GM12878 (cell line): ENCODE results near the gene SPEG. TPM values are rescaled to one million over a fixed set of nuclear protein-coding genes. Genes with fewer than 3 reads are reported as not detected.

ENCODE experiments used
- BCLAF1 ChIP-seq: fragments of 450-650 bp; IDR thresholded peaks from 2 replicates; pipeline ENCODE4 v1.6.1; 2017; ENCODE audit warnings: antibody characterized with exemption, mild to moderate bottlenecking, moderate library complexity
- BRCA1 ChIP-seq: IDR thresholded peaks from 2 replicates; pipeline ENCODE4 v1.6.1; 2011; ENCODE audit warnings: low read depth, low read length, improper control_type of control experiment
- CBFB ChIP-seq: IDR thresholded peaks from 2 replicates; pipeline ENCODE4 v1.6.1; 2016; ENCODE audit warnings: antibody characterized with exemption, low read depth
- CREM ChIP-seq: IDR thresholded peaks from 2 replicates; pipeline ENCODE4 v1.6.1; 2014; ENCODE audit warnings: antibody characterized with exemption, low read depth
- DPF2 ChIP-seq: fragments of 450-650 bp; IDR thresholded peaks from 2 replicates; pipeline ENCODE4 v1.6.1; 2017; ENCODE audit warnings: mild to moderate bottlenecking
- FOXK2 ChIP-seq: fragments of 450-650 bp; IDR thresholded peaks from 2 replicates; pipeline ENCODE4 v1.6.1; 2017; ENCODE audit warnings: mild to moderate bottlenecking, moderate library complexity
- GABPA ChIP-seq: IDR thresholded peaks from 2 replicates; pipeline ENCODE4 v1.6.1; 2014; ENCODE audit warnings: antibody characterized with exemption, low read depth, mild to moderate bottlenecking, inconsistent platforms
- KAT2A ChIP-seq: conservative IDR thresholded peaks from 2 replicates; pipeline ENCODE4 v1.6.1; 2011; ENCODE audit warnings: low read depth, low read length; ENCODE audit not compliant: control insufficient read depth
- KLF5 ChIP-seq: fragments of 450-650 bp; IDR thresholded peaks from 2 replicates; pipeline ENCODE4 v1.6.1; 2014; ENCODE audit warnings: mild to moderate bottlenecking; ENCODE audit not compliant: partially characterized antibody
- MEF2A ChIP-seq: IDR thresholded peaks from 2 replicates; pipeline ENCODE4 v1.6.1; 2011; ENCODE audit warnings: low read depth, mild to moderate bottlenecking, low read length, moderate library complexity; ENCODE audit not compliant: insufficient read depth
- MXI1 ChIP-seq: fragments of 150-350 bp; IDR thresholded peaks from 2 replicates; pipeline ENCODE4 v1.6.1; 2011; ENCODE audit warnings: low read depth, mild to moderate bottlenecking, inconsistent platforms, low read length, improper control_type of control experiment
- MYC ChIP-seq: IDR thresholded peaks from 2 replicates; pipeline ENCODE4 v1.6.1; 2011; ENCODE audit warnings: mild to moderate bottlenecking, low read length, moderate library complexity, inconsistent platforms; ENCODE audit not compliant: insufficient read depth, insufficient replicate concordance, insufficient read length, severe bottlenecking
- NFYB ChIP-seq: IDR thresholded peaks from 2 replicates; pipeline ENCODE4 v1.6.1; 2011; ENCODE audit warnings: low read depth, mild to moderate bottlenecking, low read length, improper control_type of control experiment, moderate library complexity; ENCODE audit not compliant: insufficient read depth
- SKIL ChIP-seq: fragments of 450-650 bp; IDR thresholded peaks from 2 replicates; pipeline ENCODE4 v1.6.1; 2017; ENCODE audit warnings: mild to moderate bottlenecking, low read depth, inconsistent platforms; ENCODE audit not compliant: poor library complexity, severe bottlenecking
- SMAD1 ChIP-seq: fragments of 450-650 bp; IDR thresholded peaks from 2 replicates; pipeline ENCODE4 v1.6.1; 2018; ENCODE audit warnings: mild to moderate bottlenecking, low read depth; ENCODE audit not compliant: partially characterized antibody
- SMAD5 ChIP-seq: IDR thresholded peaks from 2 replicates; pipeline ENCODE4 v1.6.1; 2016; ENCODE audit warnings: antibody characterized with exemption, low read depth
- SREBF1 ChIP-seq: IDR thresholded peaks from 2 replicates; pipeline ENCODE4 v1.6.1; 2012; ENCODE audit warnings: mild to moderate bottlenecking, low read length
- SRF ChIP-seq, 2 experiments: IDR thresholded peaks; 2 replicates each; pipeline ENCODE4 v1.6.1; 2011; ENCODE audit warnings: low read depth in 2 of 2, low read length in 2 of 2, mild to moderate bottlenecking in 1 of 2, moderate library complexity in 1 of 2
- TBL1XR1 ChIP-seq: IDR thresholded peaks from 2 replicates; pipeline ENCODE4 v1.6.1; 2012; ENCODE audit warnings: low read depth, low read length, improper control_type of control experiment
- TCF12 ChIP-seq: IDR thresholded peaks from 2 replicates; pipeline ENCODE4 v1.6.1; 2011; ENCODE audit warnings: low read depth, mild to moderate bottlenecking, low read length
- ZBTB4 ChIP-seq: fragments of 450-650 bp; formaldehyde crosslinking; IDR thresholded peaks from 2 replicates; pipeline ENCODE4 v1.4.0; 2022; ENCODE audit warnings: mild to moderate bottlenecking, moderate library complexity
- ZSCAN29 ChIP-seq: fragments of 450-650 bp; IDR thresholded peaks from 2 replicates; pipeline ENCODE4 v1.6.1; 2017; ENCODE audit warnings: mild to moderate bottlenecking, moderate library complexity
- polyA plus RNA-seq, 11 experiments: library from polyadenylated mRNA; depleted of rRNA in 4 of 11; unstranded in 6 of 11; stranded (reverse) in 5 of 11; fragments of >200 nt; fragmentation: Nextera tagmentation in 4 of 11; fragmentation: Illumina TruSeq in 1 of 11; extraction: Ambion mirVana in 4 of 11; extraction: Trizol in 1 of 11; gene quantifications; 1 replicate in 1 of 11; 2 replicates in 10 of 11; pipeline versions ENCODE4 v1.2.1 to v1.2.3, GENCODE V29; 2011 to 2016; ENCODE audit warnings: inconsistent platforms in 2 of 11, missing spikeins in 2 of 11, low read depth in 1 of 11
- total RNA-seq, 4 experiments: library from RNA; depleted of rRNA in 3 of 4; stranded (reverse); fragments of >200 nt in 3 of 4; fragmentation: Illumina TruSeq in 1 of 4; extraction: Trizol in 1 of 4; gene quantifications; 2 replicates each; pipeline versions ENCODE4 v1.2.1 to v1.2.3, GENCODE V29; 2013 to 2021

SPEG gene
- total and polyA plus RNA-seq, 10 of the 15 experiments (the other 5 are each of a cell fraction or from before 2014, with no cell fraction given): 0.03 to 0.28 TPM; not detected in 8

- TF ChIP-seq ZBTB4 (CRISPR knock-in tag): no peak
- TF ChIP-seq SRF (IDR thresholded peaks at IDR 0.05; ENCODE audit: low read depth in 2 of 2, low read length in 2 of 2): no peak; a peak in 1 of 4 replicates
- no peak for TF ChIP-seq GABPA
- no peak for TF ChIP-seq MEF2A
- TF ChIP-seq NFYB: no peak
- TF ChIP-seq CREM: peak; percentile 68; the same call in 1 of the 2 replicates
- TF ChIP-seq SKIL: no peak
- TF ChIP-seq MXI1: peak; percentile 92; the same call in 1 of the 2 replicates
- no peak for TF ChIP-seq KLF5
- no peak for TF ChIP-seq FOXK2
- no peak for TF ChIP-seq MYC
- no peak for TF ChIP-seq ZSCAN29
- TF ChIP-seq SMAD5: no peak; the same call in 1 of the 2 replicates
- TF ChIP-seq SREBF1: no peak
- TF ChIP-seq CBFB: peak; percentile 93
- TF ChIP-seq DPF2: no peak
- TF ChIP-seq KAT2A: no peak
- 0 out of 2 replicates have a peak, but pooled peaks have one; percentile 18 for TF ChIP-seq TCF12
- peak; percentile 90 for TF ChIP-seq BRCA1
- TF ChIP-seq SMAD1: no peak
- no peak for TF ChIP-seq BCLAF1
- no peak for TF ChIP-seq TBL1XR1
Measured at GRCh38 chr2:219498280-219499057, 63.8 kb downstream of the SPEG start, which contains the start of gene GMPPA (continued).
